ENCODE results near the gene COX6A2. TPM values are rescaled to one million over a fixed set of nuclear protein-coding genes. Genes with fewer than 3 reads are reported as not detected.

The COX6A2 gene
- total RNA-seq, 1 donor from 2014 or later, result not detected

- intact Hi-C loops (cut with micrococcal nuclease), result no loop called here
- H3K27ac Mint-ChIP-seq, result no peak overlapping the region
- no peaks in the 10 kb centered on the region for H3K36me3 Mint-ChIP-seq (ENCODE audit: low read depth)
- no peak overlapping the region for H3K4me3 Mint-ChIP-seq (ENCODE audit: low read depth)
- H3K4me1 Mint-ChIP-seq (ENCODE audit: low read depth), result peaks cover 10% of the 10 kb centered on the region
- no peaks in the 10 kb centered on the region for H3K27me3 Mint-ChIP-seq (ENCODE audit: low read depth)
- H3K9me3 Mint-ChIP-seq, result no peaks in the 10 kb centered on the region
- DNase-seq (ENCODE audit: low spot score), result no peak
These were observed 18.7 kb downstream of the COX6A2 start for GRCh38 chr16:31409433-31409832.

DNA sequence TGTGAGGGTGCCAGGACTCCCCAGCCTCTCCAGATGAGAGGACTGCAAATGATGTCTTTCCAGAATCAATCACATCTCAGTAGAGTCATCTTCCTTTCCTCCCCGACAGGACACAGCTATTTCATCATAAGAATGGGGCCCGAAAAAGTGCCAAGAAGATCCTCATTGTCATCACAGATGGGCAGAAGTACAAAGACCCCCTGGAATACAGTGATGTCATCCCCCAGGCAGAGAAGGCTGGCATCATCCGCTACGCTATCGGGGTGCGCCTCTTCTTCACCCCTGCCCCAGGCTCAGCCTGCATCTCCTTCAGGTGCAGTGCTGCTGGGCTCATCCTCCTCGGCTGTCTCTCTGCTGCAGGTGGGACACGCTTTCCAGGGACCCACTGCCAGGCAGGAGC is 20.8 kb downstream of the COX6A2 start:
- H3K9me3 Mint-ChIP-seq, result no peaks in the 10 kb centered on the region
- peaks cover 12% of the 10 kb centered on the region for H3K4me1 Mint-ChIP-seq (ENCODE audit: low read depth)
- H3K4me3 Mint-ChIP-seq (ENCODE audit: low read depth), result no peak overlapping the region
- no peak for DNase-seq (ENCODE audit: low spot score)
- no peaks in the 10 kb centered on the region for H3K27me3 Mint-ChIP-seq (ENCODE audit: low read depth)
- H3K27ac Mint-ChIP-seq, result peak overlapping the region; percentile 57
- intact Hi-C loops (cut with micrococcal nuclease), result no loop called here
- H3K36me3 Mint-ChIP-seq (ENCODE audit: low read depth), result no peaks in the 10 kb centered on the region

GRCh38 chr16:31404353-31405064 is 23.7 kb downstream of the COX6A2 start:
- intact Hi-C loops (cut with micrococcal nuclease), result no loop called here
- no peak for DNase-seq (ENCODE audit: low spot score)
- Mint-ChIP-seq H3K36me3 (ENCODE audit: low read depth) (peaks cover 6% of the 10 kb centered on the region), H3K27me3 (ENCODE audit: low read depth) (no peaks in the 10 kb centered on the region), H3K27ac (no peak overlapping the region), H3K4me1 (ENCODE audit: low read depth) (peaks cover 22% of the 10 kb centered on the region), H3K4me3 (ENCODE audit: low read depth) (no peak overlapping the region), H3K9me3 (peaks cover 6% of the 10 kb centered on the region)

GRCh38 chr16:31403590-31404352 is 24.4 kb downstream of the COX6A2 start:
- Mint-ChIP-seq H3K36me3 (ENCODE audit: low read depth) (peaks cover 12% of the 10 kb centered on the region), H3K9me3 (peaks cover 13% of the 10 kb centered on the region), H3K27ac (no peak overlapping the region), H3K27me3 (ENCODE audit: low read depth) (no peaks in the 10 kb centered on the region), H3K4me3 (ENCODE audit: low read depth) (no peak overlapping the region), H3K4me1 (ENCODE audit: low read depth) (peaks cover 28% of the 10 kb centered on the region)
- intact Hi-C loops (cut with micrococcal nuclease), result no loop called here
- no peak for DNase-seq (ENCODE audit: low spot score)

DNA sequence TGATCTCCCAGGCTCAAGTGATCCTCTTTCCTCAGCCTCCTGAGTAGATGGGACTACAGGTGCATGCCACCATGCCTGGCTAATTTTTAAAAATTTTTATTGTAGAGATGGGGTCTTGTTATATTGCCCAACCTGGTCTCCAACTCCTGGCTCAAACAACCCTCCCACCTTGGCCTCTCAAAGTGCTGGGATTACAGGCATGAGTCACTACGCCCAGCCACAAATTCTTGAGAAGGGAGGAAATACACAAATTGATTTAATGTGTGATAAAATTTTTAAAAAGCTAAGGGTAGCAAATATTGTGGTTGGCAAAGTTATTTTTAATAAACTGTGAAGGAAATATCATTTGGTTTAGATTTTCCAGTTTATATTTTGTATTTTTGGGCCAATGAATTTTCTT is 25.5 kb downstream of the COX6A2 start:
- Mint-ChIP-seq H3K27me3 (ENCODE audit: low read depth) (no peaks in the 10 kb centered on the region), H3K27ac (peak overlapping the region; percentile 42), H3K36me3 (ENCODE audit: low read depth) (peaks cover 15% of the 10 kb centered on the region), H3K4me1 (ENCODE audit: low read depth) (peaks cover 28% of the 10 kb centered on the region), H3K9me3 (peaks cover 16% of the 10 kb centered on the region), H3K4me3 (ENCODE audit: low read depth) (no peak overlapping the region)
- DNase-seq (ENCODE audit: low spot score), result no peak
- intact Hi-C loops (cut with micrococcal nuclease), result no loop called here

DNA sequence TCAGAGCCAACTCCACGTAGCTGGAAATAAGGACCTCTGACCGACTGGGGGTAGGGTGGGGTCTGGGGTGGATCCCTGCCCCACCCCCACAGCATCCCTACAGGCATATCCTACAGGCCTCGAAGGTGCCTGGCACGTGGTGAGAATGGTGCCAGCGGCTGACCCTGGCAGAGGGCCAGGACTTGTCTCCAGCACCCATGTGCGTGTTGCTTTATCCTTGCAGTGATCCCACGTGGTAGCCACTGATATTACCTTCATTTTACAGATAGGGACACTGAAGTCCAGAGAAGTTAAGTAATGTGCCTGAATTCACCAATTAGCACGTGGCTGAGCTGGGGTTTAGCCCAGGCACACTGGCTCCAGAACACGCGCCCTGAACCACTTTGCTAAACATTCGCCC is 26.7 kb downstream of the COX6A2 start:
- H3K9me3 Mint-ChIP-seq, result peaks cover 16% of the 10 kb centered on the region
- H3K36me3 Mint-ChIP-seq (ENCODE audit: low read depth), result peaks cover 15% of the 10 kb centered on the region
- peaks cover 28% of the 10 kb centered on the region for H3K4me1 Mint-ChIP-seq (ENCODE audit: low read depth)
- no peak overlapping the region for H3K27ac Mint-ChIP-seq
- no peaks in the 10 kb centered on the region for H3K27me3 Mint-ChIP-seq (ENCODE audit: low read depth)
- H3K4me3 Mint-ChIP-seq (ENCODE audit: low read depth), result no peak overlapping the region
- intact Hi-C loops (cut with micrococcal nuclease), result loop anchor here (2.0 kb wide), 1 partner anchor 19 kb away; no protein-coding TSS in a partner anchor
- no peak for DNase-seq (ENCODE audit: low spot score)

GRCh38 chr16:31400191-31400590 is 28.0 kb downstream of the COX6A2 start:
- no peak overlapping the region for H3K4me3 Mint-ChIP-seq (ENCODE audit: low read depth)
- H3K9me3 Mint-ChIP-seq, result peaks cover 16% of the 10 kb centered on the region
- peaks cover 33% of the 10 kb centered on the region for H3K4me1 Mint-ChIP-seq (ENCODE audit: low read depth)
- no peaks in the 10 kb centered on the region for H3K27me3 Mint-ChIP-seq (ENCODE audit: low read depth)
- peak; percentile 22 for DNase-seq (ENCODE audit: low spot score)
- H3K36me3 Mint-ChIP-seq (ENCODE audit: low read depth), result peaks cover 15% of the 10 kb centered on the region
- H3K27ac Mint-ChIP-seq, result peak overlapping the region; percentile 47
- intact Hi-C loops (cut with micrococcal nuclease), result loop anchor here (2.0 kb wide), 1 partner anchor 21 kb away; no protein-coding TSS in a partner anchor

DNA sequence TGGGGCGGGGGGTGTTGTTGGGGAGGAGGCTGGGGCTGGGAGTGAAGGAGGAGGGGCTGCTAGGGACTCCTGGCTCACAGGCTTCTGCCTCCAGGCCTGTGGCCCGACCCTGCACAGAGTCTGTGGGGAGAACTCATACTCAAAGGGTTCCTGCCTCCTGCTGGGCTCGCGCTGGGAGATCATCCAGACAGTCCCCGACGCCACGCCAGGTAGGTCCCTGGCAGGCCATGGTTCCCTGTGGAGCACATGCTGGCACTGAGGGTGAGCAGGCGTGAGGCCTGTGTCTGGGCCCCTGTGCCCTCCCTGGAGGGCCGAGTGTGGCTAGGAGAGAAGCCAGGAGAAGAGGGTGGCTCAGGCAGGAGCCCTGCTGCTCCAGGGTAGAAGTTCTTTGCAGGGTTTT is 30.5 kb downstream of the COX6A2 start:
- no peak overlapping the region for H3K27ac Mint-ChIP-seq
- no peaks in the 10 kb centered on the region for H3K27me3 Mint-ChIP-seq (ENCODE audit: low read depth)
- intact Hi-C loops (cut with micrococcal nuclease), result no loop called here
- H3K4me1 Mint-ChIP-seq (ENCODE audit: low read depth), result peaks cover 27% of the 10 kb centered on the region
- no peak overlapping the region for H3K4me3 Mint-ChIP-seq (ENCODE audit: low read depth)
- H3K36me3 Mint-ChIP-seq (ENCODE audit: low read depth), result peaks cover 15% of the 10 kb centered on the region
- no peak for DNase-seq (ENCODE audit: low spot score)
- peaks cover 16% of the 10 kb centered on the region for H3K9me3 Mint-ChIP-seq

DNA sequence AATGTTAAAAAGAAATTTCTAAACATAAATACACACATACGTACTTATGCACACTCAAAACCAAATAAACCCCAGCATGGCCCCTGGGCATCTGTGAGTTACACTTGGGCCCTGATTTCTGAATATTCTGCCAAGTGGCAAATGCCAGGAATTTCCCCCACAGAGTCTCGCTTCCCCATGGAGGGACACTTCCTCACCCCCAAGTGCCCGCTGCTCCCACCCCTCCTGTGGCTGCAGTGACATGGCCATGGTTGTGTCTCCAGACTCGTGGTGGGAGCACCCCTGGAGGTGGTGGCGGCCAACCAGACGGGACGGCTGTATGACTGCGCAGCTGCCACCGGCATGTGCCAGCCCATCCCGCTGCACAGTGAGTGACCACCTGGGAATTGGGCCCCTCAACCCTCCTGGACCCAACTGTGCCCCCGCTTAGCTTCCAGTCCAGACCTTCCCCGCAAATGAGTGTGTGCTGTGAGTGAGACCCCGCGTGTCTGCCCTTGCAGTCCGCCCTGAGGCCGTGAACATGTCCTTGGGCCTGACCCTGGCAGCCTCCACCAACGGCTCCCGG is 31.0 kb downstream of the COX6A2 start:
- Mint-ChIP-seq H3K27ac (no peak overlapping the region), H3K4me1 (ENCODE audit: low read depth) (peaks cover 23% of the 10 kb centered on the region), H3K27me3 (ENCODE audit: low read depth) (no peaks in the 10 kb centered on the region), H3K4me3 (ENCODE audit: low read depth) (no peak overlapping the region), H3K36me3 (ENCODE audit: low read depth) (peaks cover 15% of the 10 kb centered on the region), H3K9me3 (peaks cover 16% of the 10 kb centered on the region)
- intact Hi-C loops (cut with micrococcal nuclease), result no loop called here
- DNase-seq (ENCODE audit: low spot score), result no peak

GRCh38 chr16:31395647-31396046 is 32.5 kb downstream of the COX6A2 start:
- H3K4me3 Mint-ChIP-seq (ENCODE audit: low read depth), result no peak overlapping the region
- peaks cover 15% of the 10 kb centered on the region for H3K36me3 Mint-ChIP-seq (ENCODE audit: low read depth)
- DNase-seq (ENCODE audit: low spot score), result no peak
- peaks cover 2% of the 10 kb centered on the region for H3K27me3 Mint-ChIP-seq (ENCODE audit: low read depth)
- no peak overlapping the region for H3K27ac Mint-ChIP-seq
- peaks cover 19% of the 10 kb centered on the region for H3K4me1 Mint-ChIP-seq (ENCODE audit: low read depth)
- intact Hi-C loops (cut with micrococcal nuclease), result no loop called here
- peaks cover 16% of the 10 kb centered on the region for H3K9me3 Mint-ChIP-seq

- H3K4me3 Mint-ChIP-seq (ENCODE audit: low read depth), result no peak within 1 kb of the TSS
- H3K9me3 Mint-ChIP-seq, result no peaks in the 10 kb centered on the region
- no peak for DNase-seq (ENCODE audit: low spot score)
- H3K27me3 Mint-ChIP-seq (ENCODE audit: low read depth), result peaks cover 6% of the 10 kb centered on the region
- intact Hi-C loops (cut with micrococcal nuclease), result no loop called here
- peaks cover 8% of the 10 kb centered on the region for H3K4me1 Mint-ChIP-seq (ENCODE audit: low read depth)
- no peaks in the 10 kb centered on the region for H3K36me3 Mint-ChIP-seq (ENCODE audit: low read depth)
- H3K27ac Mint-ChIP-seq, result no peak within 1 kb of the TSS
These were observed 35.1 kb downstream of the COX6A2 start, which contains the start of gene ITGAD for GRCh38 chr16:31393056-31393455. Gene ITGAD (plus strand): TSS chr16:31393335. CDS start chr16:31393361, 26 bp downstream.

DNA sequence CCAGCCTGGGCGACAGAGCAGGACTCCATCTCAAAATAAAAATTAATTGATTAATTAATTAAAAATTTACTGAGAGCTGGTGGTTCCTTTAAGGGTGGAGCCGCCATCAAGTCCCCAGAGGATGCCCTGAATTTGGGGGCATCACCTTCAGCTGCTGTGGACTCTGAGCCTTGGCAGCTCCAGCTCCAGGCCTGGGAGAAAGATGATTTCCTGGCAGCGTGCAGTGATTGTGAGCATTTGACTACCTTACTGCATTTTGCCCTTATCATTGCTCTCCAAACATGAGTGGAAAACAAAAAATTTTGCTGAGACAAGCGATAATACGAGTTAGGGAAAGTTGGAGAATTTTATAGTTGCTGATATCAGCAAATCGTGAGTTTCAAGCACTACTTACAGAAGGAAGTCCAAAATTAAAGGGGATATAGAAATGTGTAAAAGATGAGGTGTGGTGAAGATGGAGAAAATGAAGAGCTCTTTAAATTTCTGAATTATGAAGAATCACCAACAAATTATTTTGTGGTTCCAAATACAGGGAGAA is 37.6 kb downstream of the COX6A2 start:
- no peak overlapping the region for H3K27ac Mint-ChIP-seq
- peaks cover 6% of the 10 kb centered on the region for H3K27me3 Mint-ChIP-seq (ENCODE audit: low read depth)
- H3K4me3 Mint-ChIP-seq (ENCODE audit: low read depth), result no peak overlapping the region
- H3K36me3 Mint-ChIP-seq (ENCODE audit: low read depth), result no peaks in the 10 kb centered on the region
- intact Hi-C loops (cut with micrococcal nuclease), result no loop called here
- H3K9me3 Mint-ChIP-seq, result no peaks in the 10 kb centered on the region
- H3K4me1 Mint-ChIP-seq (ENCODE audit: low read depth), result peaks cover 24% of the 10 kb centered on the region
- no peak for DNase-seq (ENCODE audit: low spot score)
